Medulla oblongata (tissue), 1 donor: ENCODE measurements around the gene CLEC16A.

Experiments used
- DNase-seq: peaks from one replicate; pipeline ENCODE4 v3.0.0-alpha.2; 2015; ENCODE audit errors: extremely low spot score

The CLEC16A gene

DNA sequence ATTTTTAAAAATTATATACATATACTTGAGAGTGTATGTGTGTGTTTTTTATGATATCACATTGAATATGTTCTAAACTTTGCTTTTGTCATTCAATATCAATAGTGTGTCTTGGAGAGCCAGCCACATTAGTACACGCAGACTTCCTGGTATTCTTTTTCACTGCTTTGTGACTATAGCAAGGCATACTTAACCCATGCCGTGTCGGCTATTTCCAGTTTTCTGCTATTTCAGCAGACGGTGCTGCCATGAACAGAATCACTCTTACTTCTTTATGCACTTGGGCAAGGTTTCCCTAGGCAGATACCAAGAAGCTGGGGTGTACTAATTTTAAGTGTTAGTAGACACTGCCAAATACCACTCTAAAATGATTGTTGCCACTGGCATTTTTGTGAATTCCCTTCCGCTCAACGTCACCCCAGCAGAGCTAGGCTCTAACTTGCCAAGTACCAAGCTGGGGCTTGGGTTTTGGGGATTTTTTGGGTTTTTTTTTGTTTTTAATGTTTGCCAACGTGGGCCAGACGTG, 176.8 kb downstream of the CLEC16A start:
- DNase-seq = no peak

DNA sequence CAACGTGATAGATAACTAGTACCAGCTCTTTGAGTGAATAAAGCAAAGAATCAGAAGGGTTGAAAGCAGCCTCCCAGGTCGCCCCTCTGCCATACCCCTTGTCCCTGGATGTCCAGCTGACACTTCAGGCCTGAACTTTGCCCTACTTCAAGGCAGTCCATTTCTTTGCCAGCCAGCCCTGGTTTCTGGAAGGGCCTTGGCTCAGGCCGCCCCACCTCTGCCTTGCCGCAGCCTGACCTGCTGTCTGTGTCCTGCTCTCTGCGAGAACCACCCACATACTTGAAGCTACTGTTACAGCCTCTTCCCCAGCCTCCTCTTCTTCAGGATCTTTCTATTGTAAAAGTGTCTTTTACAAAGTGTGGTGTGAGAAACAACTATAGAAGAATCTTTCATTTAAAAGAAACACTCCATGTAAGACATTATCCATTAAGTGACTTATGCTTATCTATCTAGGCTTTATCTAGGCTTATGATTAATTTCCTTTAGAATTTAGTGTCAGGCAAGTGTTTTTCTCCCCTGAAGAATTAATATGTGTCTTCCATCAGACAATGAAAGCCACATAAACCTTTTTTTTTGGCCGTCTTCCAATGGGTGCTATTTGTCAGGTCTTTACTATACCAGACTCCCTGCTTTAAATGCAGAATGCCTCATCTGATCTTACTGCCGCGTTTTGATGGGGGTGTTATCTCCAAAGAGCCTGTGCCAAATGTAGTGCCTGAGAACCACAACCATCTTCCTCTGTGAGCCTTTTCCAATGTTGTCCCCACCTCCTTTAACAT, 177.7 kb downstream of the CLEC16A start:
- no peak for DNase-seq

DNA sequence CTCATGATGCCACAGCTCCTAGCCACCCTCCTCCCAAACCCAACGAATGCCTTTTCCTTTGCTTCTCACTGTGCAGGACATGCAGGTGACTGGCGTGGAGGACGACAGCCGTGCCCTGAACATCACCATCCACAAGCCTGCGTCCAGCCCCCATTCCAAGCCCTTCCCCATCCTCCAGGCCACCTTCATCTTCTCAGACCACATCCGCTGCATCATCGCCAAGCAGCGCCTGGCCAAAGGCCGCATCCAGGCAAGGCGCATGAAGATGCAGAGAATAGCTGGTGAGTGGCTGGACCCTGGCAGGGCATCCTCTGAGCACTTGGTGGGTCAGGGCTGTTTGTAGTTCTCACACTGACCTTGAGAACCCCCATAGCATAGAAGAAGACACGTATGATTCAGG, 179.3 kb downstream of the CLEC16A start:
- no peak for DNase-seq

DNA sequence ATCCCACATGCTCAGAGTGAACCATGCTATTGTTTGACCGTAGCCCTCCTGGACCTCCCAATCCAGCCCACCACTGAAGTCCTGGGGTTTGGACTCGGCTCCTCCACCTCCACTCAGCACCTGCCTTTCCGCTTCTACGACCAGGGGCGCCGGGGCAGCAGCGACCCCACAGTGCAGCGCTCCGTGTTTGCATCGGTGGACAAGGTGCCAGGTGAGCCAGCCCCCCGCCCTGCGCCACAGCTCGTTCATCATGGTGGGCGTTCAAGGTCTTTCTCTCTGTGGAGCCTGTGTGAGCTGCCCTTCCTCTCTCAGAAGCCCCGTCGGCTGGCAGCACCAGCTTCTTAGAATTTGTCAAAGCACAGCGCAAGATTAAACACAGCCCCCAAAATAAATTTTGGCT, 181.6 kb downstream of the CLEC16A start:
- no peak for DNase-seq

DNA sequence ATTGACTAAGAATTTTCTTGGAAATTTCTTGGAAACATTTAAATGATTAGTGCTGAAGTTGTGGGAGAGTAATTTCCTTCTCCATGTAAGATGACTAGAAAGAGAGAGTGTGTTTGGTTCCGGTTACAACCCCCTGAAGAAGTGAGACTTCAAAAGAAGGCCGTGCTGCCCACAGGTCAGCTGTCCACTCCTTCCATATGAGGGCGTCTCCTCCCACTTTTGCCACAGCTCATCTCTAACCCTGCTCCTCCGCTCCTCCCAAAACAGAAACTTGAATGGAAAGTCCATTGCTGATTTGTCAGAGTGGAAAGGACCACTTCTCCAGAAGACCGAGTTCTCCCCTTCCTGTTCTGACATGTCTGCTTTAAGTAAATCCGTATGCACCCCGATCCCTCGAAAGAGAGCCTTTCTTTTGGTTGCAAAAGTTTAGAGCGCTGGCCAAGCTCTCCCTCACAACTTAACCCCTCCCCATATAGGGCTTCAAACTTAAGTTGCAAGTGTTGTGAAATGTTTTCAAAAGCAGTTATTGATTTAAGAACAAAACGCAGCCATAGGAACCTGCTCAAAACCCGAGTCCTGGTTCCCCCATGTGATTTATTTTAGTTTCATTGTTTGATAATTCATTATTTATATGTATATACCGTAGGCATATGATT, 182.2 kb downstream of the CLEC16A start:
- DNase-seq = no peak

DNA sequence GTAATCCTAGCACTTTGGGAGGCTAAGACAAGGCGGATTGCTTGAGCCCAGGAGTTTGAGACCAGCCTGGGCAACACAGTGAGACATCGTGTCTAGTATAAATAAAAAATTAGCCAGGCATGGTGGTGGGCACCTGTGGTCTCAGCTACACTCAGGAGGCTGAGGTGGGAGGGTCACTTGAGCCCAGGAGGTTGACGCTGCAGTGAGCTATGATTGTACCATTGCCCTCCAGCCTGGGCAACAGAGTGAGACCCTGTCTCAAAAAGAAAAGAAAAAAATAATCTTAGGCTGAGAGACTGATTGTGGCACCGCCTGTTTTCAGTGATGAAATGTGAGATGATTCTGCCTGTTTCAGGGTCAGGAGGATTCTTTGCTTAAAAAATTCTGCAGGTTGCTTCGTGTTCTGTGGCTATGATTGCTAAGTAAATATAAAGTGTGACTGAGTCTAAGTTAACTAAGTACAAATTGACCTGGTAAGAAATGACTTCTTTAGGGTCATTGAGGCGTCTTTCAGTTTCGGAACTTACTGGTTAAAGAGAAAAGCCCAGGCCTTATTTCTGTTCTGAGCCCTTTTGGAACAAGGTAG, 183.3 kb downstream of the CLEC16A start:
- DNase-seq = no peak

DNA sequence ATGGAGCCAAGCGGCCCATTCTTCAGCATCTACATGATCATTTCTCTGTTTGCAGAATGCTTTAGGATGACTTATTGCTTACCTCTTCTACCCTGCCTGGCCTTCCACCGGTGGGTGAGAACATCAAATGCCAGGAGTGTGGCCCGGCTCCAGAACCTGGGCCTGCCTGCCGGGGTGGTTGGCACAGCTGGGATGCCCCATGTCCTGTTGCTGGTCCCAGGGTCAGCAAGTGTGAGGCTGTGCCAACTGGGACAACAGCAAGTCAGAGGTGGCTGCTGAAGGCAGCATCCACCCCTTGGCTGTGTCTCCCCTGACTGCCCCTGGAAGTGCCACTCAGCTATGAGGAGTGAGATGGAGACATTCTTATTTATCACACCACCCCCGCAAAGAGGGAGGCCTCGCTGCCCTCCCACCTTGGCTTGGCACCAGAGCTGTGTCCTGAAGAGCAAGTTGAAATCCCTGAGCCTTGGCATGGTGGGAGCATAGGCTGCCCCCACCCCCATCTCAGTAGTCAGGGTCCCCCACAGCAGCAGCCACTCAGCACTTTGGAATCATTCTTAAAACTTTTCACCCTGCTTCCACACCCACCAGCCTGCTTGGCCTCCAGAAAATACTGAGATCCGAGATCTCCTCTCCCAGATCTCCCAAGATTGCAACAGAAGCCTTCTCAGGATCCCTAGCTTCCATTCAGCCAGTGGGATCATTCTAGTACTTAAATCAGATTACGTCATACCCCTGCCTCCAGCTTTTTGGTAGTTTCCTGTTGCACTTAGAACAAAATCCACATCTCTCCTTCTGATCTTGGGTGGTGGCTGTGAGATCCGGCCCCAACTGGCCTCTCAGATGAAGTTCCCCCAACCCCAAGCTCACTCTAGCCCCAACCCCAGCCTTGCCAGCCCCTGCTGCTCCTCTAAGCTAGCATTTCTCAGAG, 184.1 kb downstream of the CLEC16A start:
- DNase-seq = no peak

DNA sequence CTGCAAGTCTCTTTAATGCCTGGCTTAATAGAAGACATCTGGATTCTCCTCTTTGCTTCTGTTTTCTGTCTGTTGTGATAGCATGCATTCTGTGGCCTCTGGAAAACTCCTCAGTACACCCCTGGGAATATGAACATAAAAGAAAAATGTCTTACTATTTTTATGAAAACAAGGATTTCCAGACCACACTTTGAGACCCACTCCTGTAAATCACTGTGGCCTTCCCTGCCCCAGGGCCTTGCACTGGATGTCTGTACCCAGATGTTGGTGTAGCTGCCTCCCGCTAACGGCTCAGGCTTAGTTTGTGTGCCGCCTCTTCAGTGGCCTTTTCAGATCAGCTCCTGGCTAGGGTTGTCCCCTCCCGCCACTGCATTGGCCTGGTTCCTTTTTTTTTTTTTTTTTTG, 185.0 kb downstream of the CLEC16A start:
- DNase-seq = no peak

DNA sequence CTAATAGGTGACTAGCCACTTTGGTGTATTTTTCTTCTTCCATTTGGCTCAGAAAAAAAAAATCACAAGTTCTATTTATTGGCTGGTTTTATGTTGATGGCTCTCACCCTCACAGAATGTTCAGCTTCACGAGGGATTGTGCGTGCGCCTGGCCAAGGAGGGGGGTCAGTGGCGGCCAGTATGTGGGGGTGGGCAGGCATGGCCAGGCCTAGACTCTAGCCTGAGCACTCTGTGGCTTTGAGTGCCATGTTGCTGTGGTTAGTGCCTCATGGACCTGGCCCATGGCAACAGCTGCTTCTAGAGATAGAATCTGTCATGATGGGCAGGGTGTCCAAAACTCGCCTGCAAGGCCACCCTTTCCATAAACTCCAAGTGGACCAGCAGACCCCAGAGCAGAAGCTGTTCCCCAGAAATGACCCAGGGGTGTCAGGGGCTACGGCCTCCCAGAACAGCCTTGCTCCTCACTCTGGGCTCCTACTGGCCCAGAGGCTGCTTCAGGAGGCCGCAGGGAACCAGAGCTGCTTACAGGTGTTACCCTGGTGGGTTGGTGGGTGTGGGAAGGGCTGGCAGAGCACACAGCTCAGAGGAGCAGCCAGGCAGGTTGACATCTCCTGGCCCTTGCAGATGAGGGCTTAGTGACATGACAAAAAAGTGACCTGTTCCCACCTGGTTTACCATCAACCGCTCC, 186.8 kb downstream of the CLEC16A start:
- DNase-seq = no peak

DNA sequence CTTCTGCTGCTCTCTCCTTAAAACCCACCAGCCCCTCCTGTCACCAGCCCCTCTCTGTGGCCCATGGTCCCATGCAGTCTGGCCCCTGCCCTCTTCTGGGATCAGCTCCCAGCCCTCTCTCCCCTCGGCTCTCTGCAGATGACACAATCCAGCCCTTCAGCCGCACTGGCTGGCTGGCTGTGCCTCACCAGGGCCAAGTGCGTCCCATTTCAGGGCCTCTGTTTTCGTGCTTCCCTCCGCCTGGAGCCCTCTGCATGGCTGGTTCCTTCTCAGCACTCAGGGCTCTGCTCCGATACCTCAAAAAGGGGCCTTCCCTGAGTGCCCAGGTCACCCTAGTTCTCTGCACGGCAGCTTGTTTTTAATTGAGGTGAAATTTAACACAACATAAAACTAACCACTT, 187.3 kb downstream of the CLEC16A start:
- DNase-seq = peak; percentile 44

DNA sequence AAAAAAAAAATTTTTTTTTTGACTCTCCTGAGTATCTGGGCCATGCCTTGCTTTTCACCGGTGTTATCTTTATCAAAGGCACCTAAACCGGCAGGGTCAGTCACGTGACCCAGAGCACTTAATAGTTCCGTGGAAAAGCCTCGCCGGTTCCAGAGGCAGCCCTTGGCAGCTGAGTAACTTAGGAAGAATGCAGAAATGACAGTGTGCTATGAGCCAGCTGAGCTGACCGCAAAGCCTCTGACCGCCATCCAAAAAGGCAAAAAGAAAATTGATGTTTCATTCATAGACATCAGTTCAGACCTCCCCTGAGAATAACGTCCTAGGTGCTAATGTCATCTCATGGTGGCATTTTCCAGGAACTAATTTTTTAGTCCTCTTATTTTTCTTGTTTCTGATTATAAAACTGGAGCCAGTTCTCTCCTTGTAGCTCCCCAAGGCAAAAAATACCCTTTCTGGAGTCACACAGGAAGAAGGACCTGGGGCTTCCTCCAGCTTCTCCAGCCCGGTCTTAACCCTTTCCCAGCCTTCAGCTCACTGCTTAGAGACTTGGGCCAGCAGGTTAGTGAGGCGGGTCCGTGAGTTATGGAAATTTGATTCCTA, 189.1 kb downstream of the CLEC16A start:
- peak; percentile 66 for DNase-seq

DNA sequence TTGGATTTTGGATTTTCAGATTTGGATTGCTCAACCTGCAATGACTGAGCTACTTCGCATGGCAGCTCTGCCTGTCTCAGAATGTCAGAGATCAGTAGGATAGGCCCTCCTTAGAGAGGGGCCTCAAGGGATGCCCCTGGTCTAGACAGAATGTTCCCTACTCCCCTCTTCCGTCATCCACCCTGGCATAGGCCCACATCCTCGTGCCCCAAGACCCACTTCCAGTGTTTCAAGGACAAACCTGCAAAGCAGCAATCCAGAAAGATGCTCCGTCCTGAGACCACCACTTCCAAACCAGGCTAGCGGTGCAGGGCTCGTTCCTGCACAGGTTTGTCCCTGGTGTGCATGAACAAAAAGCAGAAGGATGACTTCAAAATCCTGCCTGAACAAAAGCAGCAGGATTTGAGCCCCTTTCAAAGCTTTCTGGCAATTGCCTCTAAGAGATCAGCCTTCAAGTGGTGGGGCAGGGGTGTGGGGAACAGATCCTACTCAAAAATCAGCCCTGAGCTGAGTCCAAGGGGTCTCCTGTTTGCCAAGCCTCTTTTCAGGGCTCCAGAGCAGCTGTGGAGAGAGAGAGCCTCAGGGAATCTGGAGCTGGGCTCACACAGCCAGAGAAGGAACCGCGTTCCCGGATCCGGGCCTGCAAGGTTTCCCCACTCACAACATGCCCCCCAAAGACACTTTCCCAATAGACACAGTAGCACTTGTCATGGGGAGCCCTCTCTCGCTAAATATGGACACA, 190.5 kb downstream of the CLEC16A start:
- DNase-seq = peak; percentile 7

DNA sequence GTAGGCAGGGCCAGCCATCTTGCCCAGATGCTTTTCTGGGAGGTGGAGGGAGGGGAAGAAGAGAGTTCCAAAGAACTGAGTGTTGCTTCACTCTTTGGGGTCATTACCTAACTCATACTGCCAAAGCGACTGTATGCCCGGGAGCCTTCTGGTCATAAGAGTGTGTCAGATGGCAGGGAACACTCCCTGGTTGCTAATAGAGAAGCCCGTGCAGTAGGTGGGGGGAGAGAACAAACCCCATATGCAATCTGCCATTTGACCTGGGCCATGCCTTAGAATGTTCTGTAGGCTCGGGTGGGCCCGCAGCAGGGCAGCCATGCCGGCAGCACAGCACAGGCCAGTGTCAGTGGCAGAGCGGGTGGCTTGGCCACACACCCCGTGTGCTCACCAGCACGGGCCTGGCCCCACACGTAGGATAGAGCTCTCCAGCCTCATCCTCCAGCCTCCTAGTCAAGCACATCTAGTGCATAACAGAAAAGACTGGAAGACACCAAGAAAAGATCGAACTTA, 191.2 kb downstream of the CLEC16A start:
- DNase-seq = peak; percentile 37

DNA sequence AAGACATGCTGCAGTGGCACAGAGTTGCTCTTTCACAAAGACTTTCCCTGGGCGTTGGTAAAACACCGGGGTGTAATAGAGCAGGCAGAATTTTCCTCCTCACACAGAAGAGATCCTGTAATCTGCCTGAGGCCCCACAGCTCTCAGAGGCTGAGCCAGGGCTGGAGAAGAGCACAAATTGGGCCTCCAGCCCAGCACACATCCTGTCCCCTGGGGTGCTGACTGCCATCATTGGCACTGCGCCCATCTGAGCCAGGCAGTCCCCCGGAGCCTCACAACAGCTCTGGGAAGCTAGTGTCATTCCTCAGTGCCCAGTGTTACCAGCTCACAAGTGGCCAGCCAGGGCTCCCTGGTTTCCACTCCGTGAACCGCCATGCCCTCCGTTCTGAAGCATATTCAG, 192.2 kb downstream of the CLEC16A start:
- no peak for DNase-seq

DNA sequence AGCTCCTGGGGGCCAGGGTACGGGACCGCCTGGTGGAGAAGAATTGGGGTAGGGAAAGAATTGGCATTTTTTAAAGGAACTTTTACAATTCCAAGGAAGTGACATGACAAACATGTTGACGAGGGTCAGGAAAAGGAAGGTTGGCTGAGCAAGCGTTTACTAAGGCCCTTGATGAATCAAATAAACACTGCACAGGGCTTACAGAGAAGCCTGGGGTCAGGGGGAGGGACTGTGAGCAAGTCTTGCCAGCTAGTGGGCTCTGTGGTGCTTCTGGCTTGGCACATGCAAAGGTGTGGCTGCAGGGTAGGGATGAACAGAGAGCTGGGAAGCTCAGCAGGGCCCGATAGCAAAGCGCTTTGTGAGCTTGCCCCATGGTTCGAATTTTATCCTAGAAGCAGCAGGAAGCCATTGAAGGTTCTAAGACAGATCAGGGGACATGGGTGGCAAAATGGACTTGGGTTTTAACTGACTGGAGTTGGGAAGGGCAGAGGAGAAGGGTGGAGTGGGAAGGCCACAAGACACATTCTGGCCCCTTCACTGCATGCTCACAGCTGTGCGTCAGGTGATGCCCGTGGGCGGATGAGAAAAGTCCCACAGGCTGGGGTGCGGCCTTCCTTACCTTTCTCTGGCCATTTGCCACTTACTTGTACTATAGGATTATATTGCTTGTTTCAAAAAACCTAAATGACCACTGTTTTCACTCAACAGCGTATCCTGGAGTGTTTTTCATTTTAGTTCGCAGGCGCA, 193.8 kb downstream of the CLEC16A start:
- no peak for DNase-seq

DNA sequence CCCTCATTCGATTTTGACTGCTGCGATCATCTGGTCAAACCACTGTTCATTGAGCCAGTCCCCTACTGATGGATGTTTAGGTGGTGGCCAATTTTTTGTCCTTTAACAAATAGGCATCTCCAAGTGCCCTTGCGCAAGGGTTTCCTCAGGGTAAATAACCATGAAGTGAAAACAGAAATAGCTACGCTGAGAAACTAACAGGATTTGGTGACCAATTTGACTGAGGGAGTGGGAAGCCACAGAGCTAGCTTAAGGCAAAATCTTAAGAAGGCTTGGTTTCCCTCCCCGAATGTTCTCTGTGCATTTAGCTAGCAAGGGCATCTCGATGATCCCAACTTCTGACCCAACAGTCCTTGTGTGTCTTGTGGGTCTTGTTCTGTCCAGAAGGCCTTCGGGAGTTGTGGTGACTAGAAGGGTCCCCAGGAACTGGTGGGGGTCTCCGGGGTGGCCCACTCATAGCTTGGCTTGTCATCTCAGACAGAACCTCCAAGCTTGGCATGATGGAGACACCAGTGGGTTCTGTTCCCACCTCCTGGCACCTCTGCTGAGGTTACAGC, 194.5 kb downstream of the CLEC16A start:
- DNase-seq = no peak

DNA sequence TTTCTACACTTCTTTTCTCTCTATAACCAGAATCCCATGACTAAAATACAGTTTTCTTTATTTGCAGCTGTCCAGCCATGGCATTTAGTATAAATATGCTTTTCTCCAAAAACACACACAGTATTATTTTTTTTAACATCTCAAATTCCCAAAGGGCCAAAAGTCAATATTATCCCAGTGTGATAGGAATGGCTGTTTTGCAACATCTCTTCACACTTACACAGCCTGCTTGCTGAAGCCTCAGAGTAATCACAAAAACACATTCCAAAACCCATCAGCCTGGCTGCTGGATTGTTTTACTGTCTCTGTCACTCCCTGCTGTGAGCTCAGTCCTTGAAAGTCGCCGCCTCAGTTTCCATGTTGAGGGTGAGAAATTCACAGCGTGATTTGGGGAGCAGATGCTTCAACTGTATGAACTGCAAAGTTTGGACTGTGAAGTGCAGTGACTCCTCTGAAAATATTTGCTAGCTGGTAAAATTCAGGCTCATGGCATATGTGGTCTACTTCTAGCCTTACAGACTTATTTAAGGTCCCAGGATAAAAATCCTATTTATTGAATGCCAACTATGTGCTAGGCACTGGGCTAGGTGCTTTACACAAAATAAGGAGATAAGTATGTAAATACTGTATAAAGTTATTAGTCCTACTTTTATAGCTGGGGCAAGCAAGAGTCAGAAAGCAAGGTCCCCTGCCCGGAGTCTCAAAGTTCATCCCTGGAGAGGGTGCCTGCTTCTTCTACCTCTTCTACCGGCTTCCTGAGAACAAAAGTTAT, 195.1 kb downstream of the CLEC16A start:
- no peak for DNase-seq

DNA sequence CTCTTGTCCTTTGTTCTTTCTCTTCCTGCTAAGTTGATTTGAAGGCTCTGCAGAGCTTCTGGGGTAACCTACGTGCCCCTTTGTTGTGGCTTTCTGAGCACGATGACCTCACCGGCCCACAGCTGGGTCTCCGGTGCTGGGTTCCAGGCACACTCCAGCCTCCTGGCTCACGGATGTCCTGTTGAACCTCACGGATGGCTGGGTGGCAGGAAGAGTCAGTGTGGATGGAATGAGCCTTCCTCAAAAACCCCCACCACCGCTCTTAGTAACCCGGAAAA, 195.7 kb downstream of the CLEC16A start:
- no peak for DNase-seq
